ENCODE data around the gene TGFA.

DNA sequence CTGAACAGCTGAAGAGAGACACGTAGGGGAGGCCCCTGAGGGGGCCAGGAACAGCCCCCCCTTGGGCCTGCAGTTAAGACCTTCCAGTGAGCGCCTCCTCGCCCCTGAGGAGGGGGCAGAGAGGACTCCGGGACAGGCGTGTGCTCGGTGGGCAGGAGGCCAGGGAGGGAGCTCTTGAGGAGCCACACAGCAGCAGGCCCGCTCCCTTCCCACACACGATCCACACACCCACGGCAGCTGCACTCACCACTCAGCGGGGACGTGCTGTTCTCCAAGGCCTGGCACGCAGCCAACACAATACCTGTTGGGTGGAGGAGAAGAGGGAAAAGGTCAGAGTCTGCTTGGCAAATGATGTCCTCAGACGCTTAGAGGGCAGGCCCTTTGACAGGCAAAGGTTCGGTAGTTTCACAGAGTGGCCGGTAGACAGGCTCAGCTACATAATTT, 39.0 kb downstream of the TGFA start:
- TF ChIP-seq HNF4A (conservative IDR thresholded peaks at IDR 0.05) = peak; percentile 88 to 92
- TF ChIP-seq, protein P1, sequence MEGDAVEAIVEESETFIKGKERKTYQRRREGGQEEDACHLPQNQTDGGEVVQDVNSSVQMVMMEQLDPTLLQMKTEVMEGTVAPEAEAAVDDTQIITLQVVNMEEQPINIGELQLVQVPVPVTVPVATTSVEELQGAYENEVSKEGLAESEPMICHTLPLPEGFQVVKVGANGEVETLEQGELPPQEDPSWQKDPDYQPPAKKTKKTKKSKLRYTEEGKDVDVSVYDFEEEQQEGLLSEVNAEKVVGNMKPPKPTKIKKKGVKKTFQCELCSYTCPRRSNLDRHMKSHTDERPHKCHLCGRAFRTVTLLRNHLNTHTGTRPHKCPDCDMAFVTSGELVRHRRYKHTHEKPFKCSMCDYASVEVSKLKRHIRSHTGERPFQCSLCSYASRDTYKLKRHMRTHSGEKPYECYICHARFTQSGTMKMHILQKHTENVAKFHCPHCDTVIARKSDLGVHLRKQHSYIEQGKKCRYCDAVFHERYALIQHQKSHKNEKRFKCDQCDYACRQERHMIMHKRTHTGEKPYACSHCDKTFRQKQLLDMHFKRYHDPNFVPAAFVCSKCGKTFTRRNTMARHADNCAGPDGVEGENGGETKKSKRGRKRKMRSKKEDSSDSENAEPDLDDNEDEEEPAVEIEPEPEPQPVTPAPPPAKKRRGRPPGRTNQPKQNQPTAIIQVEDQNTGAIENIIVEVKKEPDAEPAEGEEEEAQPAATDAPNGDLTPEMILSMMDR (IDR thresholded peaks at IDR 0.05; ENCODE audit: low read depth, low read length, missing input control) = no peak
- TF ChIP-seq SP1 (IDR thresholded peaks at IDR 0.05) = peak; percentile 92
- TF ChIP-seq, protein P2, sequence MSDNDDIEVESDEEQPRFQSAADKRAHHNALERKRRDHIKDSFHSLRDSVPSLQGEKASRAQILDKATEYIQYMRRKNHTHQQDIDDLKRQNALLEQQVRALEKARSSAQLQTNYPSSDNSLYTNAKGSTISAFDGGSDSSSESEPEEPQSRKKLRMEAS (IDR thresholded peaks at IDR 0.05) = peak; percentile 55
- TF ChIP-seq GABPA (IDR thresholded peaks at IDR 0.05 in 1 of 2, conservative IDR thresholded peaks at IDR 0.05 in 1 of 2) = no peak

Measured in liver (tissue), 3 donors.